K562 (cell line): ENCODE measurements around the gene SET. TPM values are rescaled to one million over a fixed set of nuclear protein-coding genes. Genes with fewer than 3 reads are reported as not detected.

Experiments used
- ATAC-seq: fragments of 200-7000 bp; cut with Tn5 transposase; 3 replicates; pipeline ENCODE4 v1.9.1; 2020; ENCODE audit warnings: moderate library complexity
- BruUV-seq: library from RNA; stranded (reverse); fragments of 400-500 nt; replicated peaks from 2 replicates; lab custom pipeline; 2021; lab: Mats Ljungman, UMichigan
- CTCF ChIA-PET: fragments of 300-600 bp; formaldehyde crosslinking; extraction: SDS; loops from one replicate; lab custom pipeline; 2021; ENCODE audit warnings: low intra/inter-chr PET ratio; lab: Yijun Ruan, JAX
- POLR2A ChIA-PET: fragments of 300-600, 350-650 bp; sonication (Branson Sonifier 250); formaldehyde crosslinking; extraction: SDS; loops from one replicate; lab custom pipeline; 2021; ENCODE audit warnings: antibody characterized with exemption, inconsistent platforms; lab: Yijun Ruan, JAX
- DNase-seq, 4 experiments: peaks; one replicate each; pipeline versions ENCODE4 v3.0.0 to v3.0.0-alpha.2; 2011 to 2018; ENCODE audit warnings: low spot score in 3 of 4, mixed read lengths in 3 of 4; ENCODE audit errors: extremely low read depth in 1 of 4
- FAIRE-seq: peaks from 2 replicates; lab custom pipeline; 2011; peaks lifted over from hg19 to GRCh38; lab: Jason Lieb, UNC
- H2AFZ ChIP-seq: 2 replicates; pipeline ENCODE4 v1.6.0; 2011; ENCODE audit warnings: low read depth, low read length, control low read depth, inconsistent platforms
- H3K27ac ChIP-seq: fragments of 200-600 bp; 3 replicates; pipeline ENCODE4 v1.8.0; 2011; ENCODE audit warnings: low read depth, mild to moderate bottlenecking, control low read depth, inconsistent platforms, low read length, moderate library complexity, mixed read lengths; ENCODE audit errors: extremely low read depth
- H3K27me3 ChIP-seq, 2 experiments: fragments of 300-600 bp in 1 of 2; 2 replicates in 1 of 2; 3 replicates in 1 of 2; pipeline versions ENCODE4 v1.6.0 to v1.8.0; 2011; ENCODE audit warnings: inconsistent platforms in 2 of 2, low read length in 2 of 2, mild to moderate bottlenecking in 1 of 2, mixed read lengths in 1 of 2, moderate library complexity in 1 of 2; ENCODE audit not compliant: control insufficient read depth in 2 of 2, insufficient read depth in 2 of 2
- H3K36me3 ChIP-seq: fragments of 300-600 bp; 3 replicates; pipeline ENCODE4 v1.8.0; 2011; ENCODE audit warnings: mild to moderate bottlenecking, low read length, inconsistent platforms; ENCODE audit not compliant: control insufficient read depth, insufficient read depth
- H3K4me1 ChIP-seq, 2 experiments: fragments of 200-600 bp in 1 of 2; replicated peaks in 1 of 2; 2 replicates in 1 of 2; 3 replicates in 1 of 2; pipeline versions ENCODE4 v1.5.1 to v1.8.0; 2011; ENCODE audit warnings: inconsistent platforms in 2 of 2, low read length in 2 of 2, mild to moderate bottlenecking in 1 of 2, mixed read lengths in 1 of 2, moderate library complexity in 1 of 2; ENCODE audit not compliant: control insufficient read depth in 2 of 2, insufficient read depth in 2 of 2
- H3K4me2 ChIP-seq: 2 replicates; pipeline ENCODE4 v1.6.1; 2011; ENCODE audit warnings: low read length, control low read depth, inconsistent platforms, mixed read lengths; ENCODE audit not compliant: insufficient read depth
- H3K4me3 ChIP-seq: fragments of 200-600 bp; sonication (generic), shearing (Covaris generic); 2 replicates; pipeline ENCODE4 v1.5.1; 2016; ENCODE audit warnings: control low read depth, inconsistent platforms
- H3K79me2 ChIP-seq: fragments of 200-600 bp; 3 replicates; pipeline ENCODE4 v1.8.0; 2011; ENCODE audit warnings: low read length, inconsistent platforms; ENCODE audit not compliant: control insufficient read depth, insufficient read depth
- H3K9ac ChIP-seq, 2 experiments: 2 replicates each; pipeline versions ENCODE4 v1.6.0 to v1.6.1; 2011; ENCODE audit warnings: low read depth in 2 of 2, low read length in 2 of 2, control low read depth in 1 of 2, inconsistent platforms in 1 of 2, mild to moderate bottlenecking in 1 of 2, mixed read lengths in 1 of 2; ENCODE audit not compliant: insufficient read depth in 1 of 2
- H3K9me1 ChIP-seq: one replicate; pipeline ENCODE4 v1.6.0; 2011; ENCODE audit warnings: inconsistent platforms, mild to moderate bottlenecking, low read length, moderate library complexity; ENCODE audit not compliant: control insufficient read depth, insufficient read depth
- H3K9me3 ChIP-seq: replicated peaks from 2 replicates; pipeline ENCODE4 v1.5.1; 2011; ENCODE audit warnings: low read depth, low read length, inconsistent platforms; ENCODE audit not compliant: control insufficient read depth, insufficient read depth
- H4K20me1 ChIP-seq: replicated peaks from 2 replicates; pipeline ENCODE4 v1.6.1; 2011; ENCODE audit warnings: low read length, inconsistent platforms, mixed read lengths; ENCODE audit not compliant: control insufficient read depth, insufficient read depth
- ARID2 ChIP-seq: fragments of 450-650 bp; IDR thresholded peaks from 2 replicates; pipeline ENCODE4 v1.6.1; 2017; ENCODE audit warnings: antibody characterized with exemption, mild to moderate bottlenecking
- ATF1 ChIP-seq, 2 experiments: fragments of 450-650 bp in 1 of 2; IDR thresholded peaks; 2 replicates each; pipeline ENCODE4 v1.6.1; 2016; ENCODE audit warnings: missing compliant biosample characterization in 1 of 2, missing genetic modification characterization in 1 of 2
- DPF2 ChIP-seq: fragments of 450-650 bp; IDR thresholded peaks from 2 replicates; pipeline ENCODE4 v1.6.1; 2016
- FOXP1 ChIP-seq: sonication (generic); formaldehyde crosslinking; IDR thresholded peaks from 2 replicates; pipeline ENCODE4 v1.8.0; 2022; ENCODE audit warnings: mild to moderate bottlenecking, missing genetic modification reagents
- HEY1 ChIP-seq: fragments of 250-450 bp; sonication (Bioruptor Pico); IDR thresholded peaks from 2 replicates; pipeline ENCODE4 v1.5.0; 2020; ENCODE audit warnings: mild to moderate bottlenecking, moderate library complexity, borderline replicate concordance
- MAZ ChIP-seq, 2 experiments: fragments of 450-650 bp in 1 of 2; sonication (generic) in 1 of 2; formaldehyde crosslinking; IDR thresholded peaks in 1 of 2; conservative IDR thresholded peaks in 1 of 2; 2 replicates each; pipeline versions ENCODE4 v1.4.0 to v1.5.0; 2020; ENCODE audit warnings: mild to moderate bottlenecking in 1 of 2, missing genetic modification reagents in 1 of 2
- MCM7 ChIP-seq, 2 experiments: fragments of 450-650 bp; IDR thresholded peaks; 2 replicates each; pipeline ENCODE4 v1.6.1; 2016 to 2018
- NFXL1 ChIP-seq: fragments of 450-650 bp; formaldehyde crosslinking; IDR thresholded peaks from 2 replicates; pipeline ENCODE4 v1.4.0; 2021; ENCODE audit warnings: mild to moderate bottlenecking
- NFYB ChIP-seq: IDR thresholded peaks from 2 replicates; pipeline ENCODE4 v1.6.1; 2011; ENCODE audit warnings: mild to moderate bottlenecking, moderate library complexity; ENCODE audit not compliant: insufficient read length; ENCODE audit errors: extremely low read depth
- NR2C2 ChIP-seq, 2 experiments: fragments of 200-800 bp in 1 of 2; sonication (Bioruptor generic) in 1 of 2; sonication (generic) in 1 of 2; formaldehyde crosslinking in 1 of 2; IDR thresholded peaks; 2 replicates each; pipeline versions ENCODE4 v1.6.1 to v1.8.0; 2016 to 2022; ENCODE audit warnings: mild to moderate bottlenecking in 1 of 2, missing compliant biosample characterization in 1 of 2, missing genetic modification characterization in 1 of 2, missing genetic modification reagents in 1 of 2
- POLR2H ChIP-seq: IDR thresholded peaks from 2 replicates; pipeline ENCODE4 v1.6.1; 2016; ENCODE audit warnings: missing genetic modification characterization, low read depth, mild to moderate bottlenecking, control low read depth, missing compliant biosample characterization, moderate library complexity
- RBM39 ChIP-seq: fragments of 200-400 bp; formaldehyde crosslinking; optimal IDR thresholded peaks from 2 replicates; pipeline ENCODE3; 2018; ENCODE audit warnings: low read depth, low read length
- SIRT6 ChIP-seq: IDR thresholded peaks from one replicate; pipeline ENCODE4 v1.6.1; 2012; ENCODE audit warnings: low read depth, mild to moderate bottlenecking, control low read depth, inconsistent platforms, low read length, moderate library complexity
- SMARCC2 ChIP-seq: fragments of 450-650 bp; IDR thresholded peaks from 2 replicates; pipeline ENCODE4 v1.6.1; 2017; ENCODE audit warnings: antibody characterized with exemption, moderate library complexity, mild to moderate bottlenecking, low read depth
- TAF15 ChIP-seq: fragments of 200-400 bp; formaldehyde crosslinking; IDR thresholded peaks from 2 replicates; pipeline ENCODE4 v1.6.1; 2017; ENCODE audit warnings: mild to moderate bottlenecking, low read depth, low read length, moderate library complexity
- TBL1XR1 ChIP-seq, 2 experiments: IDR thresholded peaks; 2 replicates each; pipeline ENCODE4 v1.6.1; 2012; ENCODE audit warnings: improper control_type of control experiment in 2 of 2, low read length in 2 of 2, mild to moderate bottlenecking in 1 of 2
- TEAD4 ChIP-seq, 2 experiments: sonication (generic) in 1 of 2; formaldehyde crosslinking in 1 of 2; IDR thresholded peaks; 2 replicates each; pipeline versions ENCODE4 v1.6.1 to v1.8.0; 2012 to 2022; ENCODE audit warnings: borderline replicate concordance in 1 of 2, inconsistent platforms in 1 of 2, low read length in 1 of 2, mild to moderate bottlenecking in 1 of 2, missing genetic modification reagents in 1 of 2
- ZNF121 ChIP-seq: sonication (generic); formaldehyde crosslinking; conservative IDR thresholded peaks from 2 replicates; pipeline ENCODE4 v1.8.0; 2022; ENCODE audit warnings: missing genetic modification reagents
- ZNF174 ChIP-seq: fragments of 250-450 bp; sonication (Bioruptor Pico); IDR thresholded peaks from 2 replicates; pipeline ENCODE4 v1.4.0; 2020; ENCODE audit warnings: mild to moderate bottlenecking
- ZNF830 ChIP-seq: fragments of 250-450 bp; sonication (Bioruptor Pico); IDR thresholded peaks from 2 replicates; pipeline ENCODE4 v1.5.0; 2021; ENCODE audit warnings: mild to moderate bottlenecking
- WGBS: fragments of 100-300 bp; shearing (Covaris generic); methylation state at CpG from one replicate; pipeline ENCODE4 v1.1.6; 2016; ENCODE audit warnings: low coverage, mixed read lengths; ENCODE audit not compliant: insufficient coverage; ENCODE audit errors: missing lambda C conversion rate; 5-methylcytosine and 5-hydroxymethylcytosine counted together
- in situ Hi-C: fragments of 300-500 bp; cut with MboI; formaldehyde crosslinking; loops from 4 replicates; pipeline ENCODE4 v1.15.0; 2018; ENCODE audit warnings: inconsistent platforms, mixed read lengths
- intact Hi-C: fragments of 100-400 bp; cut with micrococcal nuclease; formaldehyde crosslinking; loops from 2 replicates; pipeline ENCODE4 v1.14.2; 2022
- polyA plus RNA-seq, 8 experiments: library from polyadenylated mRNA; depleted of rRNA in 4 of 8; stranded (reverse) in 5 of 8; unstranded in 3 of 8; fragments of >200 nt; fragmentation: Nextera tagmentation in 2 of 8; fragmentation: Illumina TruSeq in 1 of 8; extraction: Ambion mirVana in 2 of 8; extraction: Trizol in 1 of 8; gene quantifications; 2 replicates each; pipeline versions ENCODE4 v1.2.1 to v1.2.3, GENCODE V29; 2011 to 2014; ENCODE audit warnings: inconsistent platforms in 1 of 8, missing spikeins in 1 of 8
- total RNA-seq, 7 experiments: library from RNA; depleted of rRNA in 6 of 7; stranded (reverse); fragments of >200 nt in 6 of 7; fragmentation: Illumina TruSeq in 2 of 7; extraction: Trizol in 2 of 7; gene quantifications; 2 replicates each; pipeline versions ENCODE4 v1.2.1 to v1.2.3, GENCODE V29; 2011 to 2021; ENCODE audit warnings: low replicate concordance in 1 of 7
- TF ChIP-seq, protein P1 (sequence below): IDR thresholded peaks from 2 replicates; pipeline ENCODE4 v1.6.1; 2012; ENCODE audit warnings: low read depth, low read length, improper control_type of control experiment, borderline replicate concordance

SET gene
- total and polyA plus RNA-seq, 9 of the 15 experiments (the other 6 are each of a cell fraction or from before 2014, with no cell fraction given), result 404 to 1,447 (median 907) TPM

GRCh38 chr9:128702949-128703615, 14.1 kb downstream of the SET start:
- Histone ChIP-seq H3K4me3 (peak overlapping the region; percentile 69), H3K79me2 (peaks cover 24% of the 10 kb centered on the region), H4K20me1 (no peaks in the 10 kb centered on the region), H3K27ac (peak overlapping the region; percentile 71), H3K4me2 (peak overlapping the region; percentile 82), H3K36me3 (peaks cover 41% of the 10 kb centered on the region; the same call in 2 of the 3 replicates), H3K9me3 (no peaks in the 10 kb centered on the region), H3K9me1 (no peaks in the 10 kb centered on the region), H3K27me3 (no peaks in the 10 kb centered on the region), H3K9ac (peak overlapping the region; percentile 87 to 96), H3K4me1 (peaks cover 9 to 43% of the 10 kb centered on the region in 2 experiments), H2AFZ (peak overlapping the region; percentile 93)
- under 1% methylated on average over 22 of the region's 55 CpGs for WGBS
- in situ Hi-C loops, result no loop called here
- no TSS peak for BruUV-seq
- DNase-seq (peak; percentile 68 to 83 (median 76)), FAIRE-seq (no peak), ATAC-seq (peak; percentile 47)
- ChIA-PET CTCF (interaction anchor here (0.8 kb wide), 1 partner anchor 227 kb away, joined by 3 read pairs; no protein-coding TSS in a partner anchor), POLR2A (interaction anchor here (0.5 to 2.3 kb wide), 3 partner anchors 9 to 332 kb away, joined by 3 to 9 read pairs (median 3); no protein-coding TSS in a partner anchor)
- intact Hi-C loops, result loop anchor here (5.0 kb wide), 1 partner anchor 56 kb away; no protein-coding TSS in a partner anchor
- TF ChIP-seq NR2C2 (CRISPR knock-in tag; IDR thresholded peaks at IDR 0.05) (0 out of 2 replicates have a peak, but pooled peaks have one; percentile 43), NR2C2 (tag; IDR thresholded peaks at IDR 0.05) (no peak), ZNF830 (CRISPR knock-in tag) (no peak), HEY1 (CRISPR knock-in tag) (no peak), TAF15 (no peak), ZNF174 (CRISPR knock-in tag) (no peak), DPF2 (no peak), MAZ (CRISPR knock-in tag; conservative IDR thresholded peaks at IDR 0.05 in 1 of 2, IDR thresholded peaks at IDR 0.05 in 1 of 2) (peak in 1 of 2 experiments; percentile 42; a peak in 2 of 4 replicates), RBM39 (no peak), ARID2 (no peak), SMARCC2 (no peak), NFYB (no peak), SIRT6 (no peak), ATF1 (CRISPR knock-in tag; IDR thresholded peaks at IDR 0.05) (no peak), ATF1 (tag; IDR thresholded peaks at IDR 0.05) (no peak), MCM7 (IDR thresholded peaks at IDR 0.05) (no peak), POLR2H (tag) (no peak), TEAD4 (IDR thresholded peaks at IDR 0.05; ENCODE audit: low read length) (no peak), TEAD4 (CRISPR knock-in tag; IDR thresholded peaks at IDR 0.05; ENCODE audit: borderline replicate concordance) (no peak), TBL1XR1 (IDR thresholded peaks at IDR 0.05; ENCODE audit: low read length in 2 of 2) (no peak), ZNF121 (CRISPR knock-in tag) (no peak), NFXL1 (CRISPR knock-in tag) (no peak), FOXP1 (CRISPR knock-in tag) (no peak)
- TF ChIP-seq, protein P1, sequence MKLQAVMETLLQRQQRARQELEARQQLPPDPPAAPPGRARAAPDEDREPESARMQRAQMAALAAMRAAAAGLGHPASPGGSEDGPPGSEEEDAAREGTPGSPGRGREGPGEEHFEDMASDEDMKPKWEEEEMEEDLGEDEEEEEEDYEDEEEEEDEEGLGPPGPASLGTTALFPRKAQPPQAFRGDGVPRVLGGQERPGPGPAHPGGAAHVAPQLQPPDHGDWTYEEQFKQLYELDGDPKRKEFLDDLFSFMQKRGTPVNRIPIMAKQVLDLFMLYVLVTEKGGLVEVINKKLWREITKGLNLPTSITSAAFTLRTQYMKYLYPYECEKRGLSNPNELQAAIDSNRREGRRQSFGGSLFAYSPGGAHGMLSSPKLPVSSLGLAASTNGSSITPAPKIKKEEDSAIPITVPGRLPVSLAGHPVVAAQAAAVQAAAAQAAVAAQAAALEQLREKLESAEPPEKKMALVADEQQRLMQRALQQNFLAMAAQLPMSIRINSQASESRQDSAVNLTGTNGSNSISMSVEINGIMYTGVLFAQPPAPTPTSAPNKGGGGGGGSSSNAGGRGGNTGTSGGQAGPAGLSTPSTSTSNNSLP, result no peak
